Measurements from ENCODE around the gene HSP90AB1. TPM values are rescaled to one million over a fixed set of nuclear protein-coding genes. Genes with fewer than 3 reads are reported as not detected.

Gene HSP90AB1
- polyA plus RNA-seq, 1 of the 3 experiments (the other 2 are of a cell fraction) = 843 TPM

- H3K4me1 ChIP-seq (ENCODE audit: control insufficient read depth in 1 of 2, insufficient read depth in 2 of 2, low read depth in 1 of 2, low read length in 1 of 2) = peaks cover 0 to 15% of the 10 kb centered on the region in 2 experiments; a peak in 1 of 4 replicates
- no peak overlapping the region for H2AFZ ChIP-seq (ENCODE audit: low read depth)
These were observed 54.2 kb downstream of the HSP90AB1 start for GRCh38 chr6:44301106-44301505.

GRCh38 chr6:44301782-44302564, 55.1 kb downstream of the HSP90AB1 start:
- no peak overlapping the region for H3K9ac ChIP-seq
- peaks cover 0 to 10% of the 10 kb centered on the region in 2 experiments; a peak in 1 of 4 replicates for H3K4me1 ChIP-seq (ENCODE audit: control insufficient read depth in 1 of 2, insufficient read depth in 2 of 2, low read depth in 1 of 2, low read length in 1 of 2)
- no peak overlapping the region for H2AFZ ChIP-seq (ENCODE audit: low read depth)
- no peak overlapping the region for H3K4me2 ChIP-seq
- no peaks in the 10 kb centered on the region for H3K9me3 ChIP-seq
- POLR2A ChIA-PET = interaction anchor here (0.6 kb wide), 1 partner anchor 48 kb away, joined by 4 read pairs; no protein-coding TSS in a partner anchor
- CTCF ChIA-PET = interaction anchor here (0.7 to 16.5 kb wide), 6 partner anchors 11 to 80 kb away, joined by 3 to 238 read pairs (median 4); partner anchors contain the start of genes AARS2, NFKBIE, SLC35B2 and TMEM151B
- no peaks in the 10 kb centered on the region for H3F3A ChIP-seq (replicated peaks; ENCODE audit: insufficient read depth)
- H4K20me1 ChIP-seq (ENCODE audit: insufficient read depth) = no peaks in the 10 kb centered on the region
- DNase-seq = no peak
- no peak overlapping the region for H3K27ac ChIP-seq (ENCODE audit: low read depth in 2 of 2, low read length in 1 of 2)
- WGBS (ENCODE audit: low lambda C conversion rate) = 76% methylated on average over 4 of the region's 14 CpGs
- no peak for TF ChIP-seq SMC3 (IDR thresholded peaks at IDR 0.05; ENCODE audit: low read depth, low read length)
- TF ChIP-seq FOXM1 (IDR thresholded peaks at IDR 0.05; ENCODE audit: low read depth) = no peak
- TF ChIP-seq TCF12 (IDR thresholded peaks at IDR 0.05) = no peak
- no peak for TF ChIP-seq NFIC (IDR thresholded peaks at IDR 0.05; ENCODE audit: borderline replicate concordance)
- no peak for TF ChIP-seq CTCF (IDR thresholded peaks at IDR 0.05)
- peaks cover 3% of the 10 kb centered on the region; the same call in 1 of the 2 replicates for H3K27me3 ChIP-seq (ENCODE audit: insufficient read depth)
- H3K4me3 ChIP-seq (ENCODE audit: low read depth in 2 of 2, low read length in 1 of 2) = no peak overlapping the region
- peaks cover 5 to 43% of the 10 kb centered on the region in 2 experiments for H3K36me3 ChIP-seq (replicated peaks in 1 of 2; ENCODE audit: control insufficient read depth in 1 of 2, insufficient read depth in 2 of 2, low read length in 1 of 2)
- H3K79me2 ChIP-seq (ENCODE audit: insufficient read depth) = no peaks in the 10 kb centered on the region
- no peaks in the 10 kb centered on the region for H3K9me2 ChIP-seq

More at GRCh38 chr6:44301106-44301505, 54.2 kb downstream of the HSP90AB1 start:
- no peak overlapping the region for H3K27ac ChIP-seq (ENCODE audit: low read depth in 2 of 2, low read length in 1 of 2)
- no peaks in the 10 kb centered on the region for H3F3A ChIP-seq (replicated peaks; ENCODE audit: insufficient read depth)
- no peak for TF ChIP-seq MAX (IDR thresholded peaks at IDR 0.05; ENCODE audit: low read depth)
- TF ChIP-seq RXRA (IDR thresholded peaks at IDR 0.05; ENCODE audit: borderline replicate concordance, low read depth) = no peak
- TF ChIP-seq CHD2 (IDR thresholded peaks at IDR 0.05; ENCODE audit: low read length, partially characterized antibody) = no peak
- H3K9ac ChIP-seq = no peak overlapping the region
- H3K4me3 ChIP-seq (ENCODE audit: low read depth in 2 of 2, low read length in 1 of 2) = no peak overlapping the region
- H3K36me3 ChIP-seq (replicated peaks in 1 of 2; ENCODE audit: control insufficient read depth in 1 of 2, insufficient read depth in 2 of 2, low read length in 1 of 2) = peaks cover 5 to 41% of the 10 kb centered on the region in 2 experiments
- WGBS (ENCODE audit: low lambda C conversion rate) = 100% methylated on average over 1 of the region's 8 CpGs
- H4K20me1 ChIP-seq (ENCODE audit: insufficient read depth) = no peaks in the 10 kb centered on the region
- H3K79me2 ChIP-seq (ENCODE audit: insufficient read depth) = no peaks in the 10 kb centered on the region
- no peaks in the 10 kb centered on the region for H3K9me3 ChIP-seq
- POLR2A ChIA-PET = no interaction called here
- H3K9me2 ChIP-seq = no peaks in the 10 kb centered on the region
- H3K4me2 ChIP-seq = no peak overlapping the region
- CTCF ChIA-PET = interaction anchor here (0.7 to 16.5 kb wide), 5 partner anchors 12 to 80 kb away, joined by 3 to 238 read pairs (median 4); partner anchors contain the start of genes AARS2, NFKBIE and TMEM151B
- H3K27me3 ChIP-seq (ENCODE audit: insufficient read depth) = peaks cover 11% of the 10 kb centered on the region; the same call in 1 of the 2 replicates
- DNase-seq = no peak

Data from SK-N-SH (cell line).